ENCODE measurements around the gene FBN1.

The FBN1 gene

GRCh38 chr15:48622237-48622636 is 23.3 kb downstream of the FBN1 start:
- no peak for DNase-seq (ENCODE audit: low read depth)

- no peak for DNase-seq (ENCODE audit: low read depth)
Measured at GRCh38 chr15:48619446-48619845, 26.1 kb downstream of the FBN1 start.

GRCh38 chr15:48617619-48618018 is 27.9 kb downstream of the FBN1 start:
- no peak for DNase-seq (ENCODE audit: low read depth)

DNA sequence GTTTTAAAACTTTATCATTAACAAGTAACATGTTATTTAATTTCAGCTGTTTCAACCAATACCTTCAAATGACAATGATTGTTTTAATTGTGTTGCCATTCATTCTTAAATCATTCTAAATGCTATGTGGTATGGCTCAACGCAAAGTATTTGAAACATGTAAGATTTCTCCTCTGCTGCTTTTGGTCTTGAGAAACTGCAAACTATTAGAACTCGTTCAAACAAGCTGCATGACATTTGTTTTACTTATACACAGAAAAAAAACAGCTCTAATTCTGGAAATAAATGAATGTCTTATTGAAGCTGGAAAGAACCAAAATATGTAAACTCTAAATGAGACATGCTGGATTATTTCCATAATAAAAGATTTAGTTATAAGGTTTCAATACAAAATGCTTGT is 29.3 kb downstream of the FBN1 start:
- DNase-seq (ENCODE audit: low read depth) = no peak

DNA sequence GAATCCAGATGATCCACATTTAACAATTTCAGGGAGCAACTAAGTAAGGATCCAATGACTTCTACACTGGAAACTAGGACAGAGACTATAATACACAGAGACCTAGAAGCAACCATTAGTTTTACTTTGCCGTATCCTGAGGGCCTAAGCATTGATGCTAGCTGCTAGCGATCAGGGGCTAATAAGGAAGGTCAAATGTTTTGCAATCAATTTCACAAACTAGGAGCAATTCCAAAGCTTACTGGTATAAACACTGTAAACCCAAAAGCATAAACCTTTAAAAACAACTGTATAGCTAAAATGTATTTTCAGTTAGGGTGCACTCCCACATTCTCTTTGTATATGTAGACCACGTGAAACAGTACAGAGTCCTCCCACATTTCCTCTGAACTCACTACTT is 31.5 kb downstream of the FBN1 start:
- DNase-seq (ENCODE audit: low read depth) = no peak

DNA sequence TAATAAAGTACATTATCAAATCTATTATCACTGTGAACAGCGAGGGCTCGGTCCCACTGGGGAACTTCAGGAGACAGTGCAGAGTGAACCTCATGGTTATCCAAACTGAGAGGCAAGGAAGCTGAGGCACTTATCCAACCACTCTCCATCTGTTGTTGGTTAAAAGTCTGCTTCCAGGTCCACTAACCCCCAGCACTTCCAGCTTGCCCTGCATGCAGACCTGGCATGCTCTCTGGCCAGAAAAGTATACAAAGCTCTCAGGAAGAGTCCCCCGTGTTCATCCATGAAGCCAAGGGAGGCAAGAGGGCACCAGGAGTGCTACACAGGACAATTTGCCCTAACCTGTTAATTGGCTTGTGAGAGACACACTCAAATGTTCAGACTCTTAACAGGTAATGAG is 36.0 kb downstream of the FBN1 start:
- DNase-seq (ENCODE audit: low read depth) = no peak

- DNase-seq (ENCODE audit: low read depth) = no peak
Measured at GRCh38 chr15:48607846-48608245, 37.7 kb downstream of the FBN1 start.

GRCh38 chr15:48604567-48604966 is 40.9 kb downstream of the FBN1 start:
- no peak for DNase-seq (ENCODE audit: low read depth)

DNA sequence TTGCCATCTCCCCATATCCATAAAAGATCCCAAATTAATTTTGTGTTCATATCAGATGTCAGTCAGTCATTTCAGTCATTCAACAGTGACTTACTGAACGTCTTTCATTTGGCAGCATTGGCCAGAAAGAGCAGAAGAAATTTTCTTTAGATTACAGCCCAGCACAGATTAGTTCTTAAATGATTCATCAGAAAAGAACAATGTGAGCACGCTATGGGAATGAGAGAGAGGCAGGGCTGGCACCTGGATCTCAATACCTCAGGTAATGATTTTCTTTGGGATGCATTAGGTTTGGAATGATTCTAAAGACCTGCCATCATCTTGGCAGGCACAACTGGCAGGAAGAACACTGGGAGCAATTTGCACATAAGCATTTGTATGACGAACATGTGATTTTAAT is 41.6 kb downstream of the FBN1 start:
- no peak for DNase-seq (ENCODE audit: low read depth)

DNA sequence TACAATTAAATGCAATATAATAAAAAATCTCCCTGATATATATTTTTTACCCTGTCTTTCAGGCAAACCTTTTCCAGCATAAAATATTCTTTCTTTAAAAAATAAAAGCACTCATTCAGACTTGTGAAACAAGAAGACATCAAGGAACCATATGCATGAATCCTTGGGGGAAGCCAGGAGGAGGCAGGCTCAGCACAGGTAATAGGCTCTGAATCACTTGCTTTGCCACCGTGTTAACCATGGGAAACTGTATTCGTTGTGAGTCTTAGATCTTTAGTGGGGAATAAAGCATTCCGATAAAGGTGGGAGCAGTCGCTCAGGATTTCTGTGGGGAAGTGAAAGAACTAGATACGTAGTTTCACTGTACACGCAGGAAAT is 42.4 kb downstream of the FBN1 start:
- no peak for DNase-seq (ENCODE audit: low read depth)

DNA sequence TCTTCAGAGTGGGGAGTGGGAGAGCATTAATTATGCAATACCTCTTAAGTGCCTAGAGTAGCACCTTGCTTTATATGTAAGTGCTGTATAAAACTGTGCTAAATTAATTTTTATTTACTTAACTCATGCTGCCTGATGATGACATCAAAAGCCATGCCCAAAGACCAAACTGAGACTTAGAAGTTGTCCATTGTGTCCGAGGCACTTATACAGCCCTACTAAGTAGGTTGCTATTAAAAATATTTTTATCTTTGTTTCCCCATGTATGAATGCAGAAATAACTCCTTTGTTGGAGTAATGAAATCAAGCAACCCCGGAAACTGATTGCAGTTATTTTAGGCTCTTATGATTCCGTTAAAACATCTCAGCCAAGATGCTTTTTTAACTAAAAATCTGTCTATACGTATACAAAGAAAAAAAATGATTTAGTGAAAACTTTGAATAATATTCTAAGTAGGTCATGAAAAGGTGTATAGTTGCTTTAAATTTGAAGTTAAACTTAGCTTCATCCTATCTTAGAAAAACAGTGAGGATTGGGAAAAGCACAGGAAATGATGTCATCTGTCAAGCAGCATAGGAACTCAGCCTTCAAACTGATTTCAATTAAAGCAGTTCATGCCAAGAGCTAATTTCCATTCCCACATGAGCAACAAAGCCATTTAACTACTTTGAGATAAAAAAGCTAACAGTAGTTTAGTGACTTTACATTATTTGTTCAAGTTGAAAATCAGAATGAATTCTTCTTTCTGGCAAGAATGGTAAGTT is 43.0 kb downstream of the FBN1 start:
- DNase-seq (ENCODE audit: low read depth) = no peak

- no peak for DNase-seq (ENCODE audit: low read depth)
Measured at GRCh38 chr15:48601095-48601494, 44.4 kb downstream of the FBN1 start.

DNA sequence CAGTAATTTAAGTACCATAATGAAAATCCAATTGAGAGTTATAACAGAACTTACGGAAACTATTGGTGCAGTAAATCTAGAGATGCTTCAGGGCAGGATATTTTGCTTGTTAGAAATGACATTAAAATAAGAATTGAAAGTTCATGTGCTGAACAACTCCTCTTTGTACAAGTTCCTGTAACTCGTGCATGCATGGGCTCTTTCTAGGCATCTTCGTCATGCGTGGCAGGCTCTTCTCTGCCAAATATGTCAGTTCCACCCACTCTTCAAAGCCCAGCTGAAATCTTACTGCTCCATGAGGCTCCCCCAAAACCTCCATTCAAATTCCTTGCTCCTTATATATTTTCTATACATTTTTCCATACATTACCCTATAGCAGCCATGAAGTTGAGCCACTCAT is 48.7 kb downstream of the FBN1 start:
- DNase-seq (ENCODE audit: low read depth) = no peak

DNA sequence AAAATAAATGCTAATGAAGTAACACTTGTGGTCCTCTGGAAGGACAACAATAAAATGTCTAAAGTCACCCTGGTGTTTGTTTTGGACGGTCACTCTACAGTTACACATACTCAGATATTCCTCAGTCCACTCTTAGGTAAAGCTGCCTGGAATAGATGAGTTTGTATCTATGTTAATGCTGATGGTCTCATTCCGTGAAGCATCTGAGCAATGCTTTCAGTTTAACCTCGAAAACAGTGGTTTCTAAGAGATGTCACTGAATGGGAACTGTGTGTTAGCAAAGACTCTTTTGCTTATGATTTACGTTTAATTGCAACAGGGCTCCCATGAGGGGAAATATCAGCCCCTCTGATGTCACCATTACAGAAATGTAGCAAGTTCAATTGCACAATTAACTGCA is 49.1 kb downstream of the FBN1 start:
- no peak for DNase-seq (ENCODE audit: low read depth)

DNA sequence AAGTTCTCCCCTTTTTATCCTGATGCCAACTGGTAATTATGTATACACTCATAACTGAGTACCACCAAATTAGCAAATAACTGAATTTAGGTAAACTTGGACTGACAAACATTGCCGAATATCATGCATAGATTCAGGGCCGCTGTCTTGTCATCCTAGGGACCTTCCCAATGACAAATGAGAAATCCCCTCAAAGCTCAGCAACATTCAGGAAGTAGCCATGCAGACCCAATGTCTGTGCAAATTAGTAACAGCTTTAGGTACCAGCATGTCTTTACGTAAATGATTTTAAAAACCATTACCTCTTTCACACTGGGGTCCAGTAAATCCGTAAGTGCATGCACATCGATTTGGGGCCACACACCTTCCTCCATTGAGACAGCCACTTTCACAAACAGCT is 49.5 kb downstream of the FBN1 start:
- no peak for DNase-seq (ENCODE audit: low read depth)

- DNase-seq (ENCODE audit: low read depth) = no peak
Measured at GRCh38 chr15:48592933-48593332, 52.6 kb downstream of the FBN1 start.

DNA sequence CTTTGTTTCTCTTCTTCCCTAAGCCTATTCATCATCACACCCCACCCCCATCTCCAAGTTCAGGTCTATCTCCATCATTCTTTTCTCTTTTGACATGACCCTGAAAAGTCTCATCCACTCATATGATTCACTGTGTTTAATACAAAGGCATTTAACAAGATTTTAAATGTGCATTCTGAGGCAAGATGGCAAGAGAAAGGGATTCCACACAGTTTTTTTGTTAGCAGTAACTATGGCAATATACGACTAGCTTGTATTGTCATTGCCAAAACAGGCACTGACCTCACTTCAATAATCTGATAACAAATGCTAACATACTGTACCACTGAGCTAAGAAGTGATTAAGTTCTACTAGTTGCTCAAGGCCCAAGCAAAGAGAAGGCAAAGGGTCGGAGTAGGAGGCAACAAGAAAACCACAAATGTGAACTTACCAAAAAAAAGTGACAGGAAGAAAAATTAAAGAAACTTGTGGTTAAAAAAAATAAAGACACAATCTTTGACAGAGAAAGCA is 53.2 kb downstream of the FBN1 start:
- DNase-seq (ENCODE audit: low read depth) = no peak

DNA sequence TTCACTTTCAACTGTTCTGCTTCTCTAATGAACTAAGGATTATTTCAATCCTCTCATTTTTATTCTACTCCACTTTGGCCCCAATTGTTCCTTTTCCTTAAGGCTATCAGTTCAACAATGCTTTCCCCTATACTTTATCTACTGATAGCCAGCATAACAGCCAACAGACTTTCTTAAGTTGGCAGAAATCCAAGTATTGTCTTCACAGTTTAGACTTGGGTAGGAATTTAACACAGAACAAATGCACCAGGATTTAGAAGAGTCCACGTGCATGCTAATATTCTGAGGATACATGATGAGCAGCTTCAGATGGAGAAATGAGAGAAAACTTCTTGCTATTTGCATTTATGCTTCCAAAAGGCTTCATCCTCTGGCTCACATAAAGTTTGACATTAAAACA is 54.8 kb downstream of the FBN1 start:
- no peak for DNase-seq (ENCODE audit: low read depth)

DNA sequence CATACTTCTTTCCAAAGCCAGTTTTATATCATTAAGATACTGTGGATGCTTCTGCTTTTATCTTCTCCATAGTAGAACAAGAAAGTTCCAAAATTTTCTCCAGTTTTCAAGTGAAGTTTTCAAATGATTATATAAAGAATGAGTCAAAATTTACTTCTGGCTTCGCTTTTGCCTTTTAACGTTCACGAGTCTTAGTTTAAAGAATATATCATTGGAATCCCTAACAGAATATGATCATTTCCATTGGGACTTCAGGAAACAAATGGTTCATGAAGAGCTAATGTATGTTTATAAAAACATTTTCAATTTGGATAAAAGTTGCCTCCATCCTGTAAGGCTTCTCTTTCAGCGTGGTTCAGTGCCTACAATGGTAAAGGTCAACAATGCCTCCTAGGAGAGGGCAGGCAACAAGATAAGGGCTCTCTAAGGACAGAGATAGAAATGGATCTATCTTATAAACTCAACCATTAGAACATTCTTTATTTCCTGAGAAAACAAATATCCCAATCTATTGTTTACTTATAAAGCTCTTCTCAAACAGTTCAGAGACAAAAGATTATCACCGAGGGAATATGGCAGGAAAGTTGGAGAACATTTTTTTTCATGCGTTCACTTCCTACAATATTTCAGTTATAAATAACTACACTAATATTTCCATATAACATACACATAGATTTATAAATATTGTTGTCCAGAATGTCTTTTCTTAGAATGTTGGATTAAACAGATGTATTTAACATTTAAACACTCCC is 60.5 kb downstream of the FBN1 start:
- no peak for DNase-seq (ENCODE audit: low read depth)

- DNase-seq (ENCODE audit: low read depth) = no peak
Measured at GRCh38 chr15:48584090-48584811, 61.3 kb downstream of the FBN1 start.

DNA sequence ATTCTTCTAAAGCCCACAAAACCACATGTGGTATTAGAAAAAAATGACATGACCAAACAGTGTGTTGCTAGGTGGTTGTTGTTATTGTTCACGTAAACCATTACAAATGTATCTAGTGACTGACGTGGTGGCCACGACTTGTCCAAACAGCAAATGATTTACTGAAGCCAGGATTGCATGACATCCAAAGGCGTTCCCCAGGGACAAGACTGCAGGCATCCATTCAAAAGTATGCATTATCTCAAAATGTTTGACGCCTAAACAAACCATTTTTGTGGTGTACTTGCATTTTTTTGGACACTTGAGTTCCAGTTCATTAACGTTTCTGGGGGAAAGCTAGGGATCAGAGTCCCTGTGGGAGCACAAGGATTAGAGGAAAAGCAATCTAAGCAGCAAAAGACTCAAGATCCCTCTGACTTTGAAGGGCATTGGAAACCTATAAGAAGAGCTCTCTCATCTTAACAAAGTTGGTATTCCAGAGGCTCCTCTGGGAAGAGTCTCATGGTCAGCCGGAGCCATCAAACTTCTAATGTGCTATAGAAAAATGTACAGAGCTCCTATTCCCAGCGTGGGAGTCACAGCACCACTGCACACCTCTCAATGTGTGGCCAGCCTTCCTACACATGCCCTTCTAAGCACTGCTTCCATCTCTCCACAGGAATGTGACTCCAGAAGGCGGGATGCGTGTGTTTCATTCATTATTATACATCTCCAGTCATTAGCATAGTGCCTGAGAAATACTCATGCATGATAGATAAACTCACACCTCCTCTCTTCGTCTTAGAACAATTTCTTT is 62.9 kb downstream of the FBN1 start:
- no peak for DNase-seq (ENCODE audit: low read depth)

- no peak for DNase-seq (ENCODE audit: low read depth)
Measured at GRCh38 chr15:48581219-48581618, 64.3 kb downstream of the FBN1 start.
